Activated naive CD8-positive, alpha-beta T cell treated with anti-CD3 and anti-CD28 coated beads, Interleukin-2, amount 10 ng/mL, durations not matched to agents 7 days and 5 days (primary cell): Measurements from ENCODE around the gene CGRRF1. TPM values are rescaled to one million over a fixed set of nuclear protein-coding genes. Genes with fewer than 3 reads are reported as not detected.

ENCODE experiments used
- ATAC-seq: fragments of 150-1000 bp; cut with Tn5 transposase; one replicate; pipeline ENCODE4 v1.10.0; 2021; ENCODE audit warnings: low read depth, moderate library complexity
- POLR2A ChIA-PET: fragments of 350-600 bp; sonication (Branson Sonifier 250); formaldehyde crosslinking; loops from one replicate; lab custom pipeline; 2021; ENCODE audit warnings: antibody characterized with exemption; lab: Charles Lee
- DNase-seq: peaks from one replicate; pipeline ENCODE4 v3.0.0; 2021
- H3K27ac Mint-ChIP-seq: one replicate; pipeline ENCODE4 v1.8.0; 2022; ENCODE audit warnings: mild to moderate bottlenecking, mixed read lengths
- H3K27me3 Mint-ChIP-seq: one replicate; pipeline ENCODE4 v1.8.0; 2022; ENCODE audit warnings: mild to moderate bottlenecking, moderate library complexity, mixed read lengths
- H3K36me3 Mint-ChIP-seq: one replicate; pipeline ENCODE4 v1.8.0; 2021; ENCODE audit warnings: mild to moderate bottlenecking, mixed read lengths
- H3K4me1 Mint-ChIP-seq: one replicate; pipeline ENCODE4 v1.8.0; 2021; ENCODE audit warnings: mixed read lengths
- H3K4me3 Mint-ChIP-seq: one replicate; pipeline ENCODE4 v1.8.0; 2022; ENCODE audit warnings: mild to moderate bottlenecking, moderate library complexity, mixed read lengths
- H3K9me3 Mint-ChIP-seq: one replicate; pipeline ENCODE4 v1.8.0; 2021; ENCODE audit warnings: mixed read lengths
- total RNA-seq, 2 experiments: library from RNA; stranded (reverse); gene quantifications; one replicate each; pipeline ENCODE4 v1.2.3, GENCODE V29; 2021

Gene CGRRF1
- total RNA-seq, 2 experiments from 2014 or later = 14.7 to 17.3 TPM

DNA sequence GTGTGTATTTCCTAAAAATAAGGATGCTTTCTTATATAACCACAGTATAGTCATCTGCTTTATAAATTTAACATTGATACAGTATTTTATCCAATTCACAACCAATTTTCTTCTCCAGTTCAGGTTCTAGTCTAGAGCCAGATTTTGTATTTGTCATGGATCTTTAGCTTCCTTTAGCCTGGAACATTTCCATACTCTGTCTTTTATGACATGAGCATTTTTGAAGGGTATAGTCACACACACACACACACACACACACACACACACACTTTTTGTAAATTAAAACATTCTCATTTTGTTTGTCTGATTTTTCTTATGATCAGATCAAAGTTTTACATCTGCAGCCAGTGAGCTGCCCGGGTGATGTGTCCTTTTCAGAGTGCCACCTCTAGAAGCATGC lies 25.4 kb downstream of the CGRRF1 start:
- DNase-seq (no peak), ATAC-seq (no peak)
- Mint-ChIP-seq H3K4me1 (peaks cover 3% of the 10 kb centered on the region), H3K27me3 (no peaks in the 10 kb centered on the region), H3K9me3 (no peaks in the 10 kb centered on the region), H3K36me3 (peaks cover 11% of the 10 kb centered on the region), H3K27ac (no peak overlapping the region), H3K4me3 (no peak overlapping the region)
- POLR2A ChIA-PET = no interaction called here

DNA sequence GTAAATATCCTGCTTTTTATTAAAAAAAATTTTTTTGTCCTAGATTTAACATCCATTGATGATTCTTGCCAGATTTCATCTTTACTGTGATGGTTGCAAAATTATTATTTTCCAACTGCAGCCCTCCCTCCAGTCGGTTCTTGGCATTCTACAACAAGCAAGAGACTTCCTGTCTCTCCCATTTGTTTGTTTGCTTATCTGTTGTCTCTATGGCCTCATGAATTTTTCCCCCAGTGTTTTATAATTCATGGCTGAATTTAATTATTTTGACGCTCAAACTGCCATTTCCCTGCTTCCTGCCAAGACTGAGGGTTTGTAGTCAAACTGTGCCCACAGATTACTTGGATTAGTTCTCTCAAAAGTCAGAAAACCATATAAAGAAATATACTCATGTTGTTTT lies 25.9 kb downstream of the CGRRF1 start:
- Mint-ChIP-seq H3K27me3 (no peaks in the 10 kb centered on the region), H3K27ac (no peak overlapping the region), H3K9me3 (no peaks in the 10 kb centered on the region), H3K36me3 (peaks cover 11% of the 10 kb centered on the region), H3K4me3 (no peak overlapping the region), H3K4me1 (peaks cover 3% of the 10 kb centered on the region)
- POLR2A ChIA-PET = no interaction called here
- no peak for DNase-seq
- no peak for ATAC-seq

DNA sequence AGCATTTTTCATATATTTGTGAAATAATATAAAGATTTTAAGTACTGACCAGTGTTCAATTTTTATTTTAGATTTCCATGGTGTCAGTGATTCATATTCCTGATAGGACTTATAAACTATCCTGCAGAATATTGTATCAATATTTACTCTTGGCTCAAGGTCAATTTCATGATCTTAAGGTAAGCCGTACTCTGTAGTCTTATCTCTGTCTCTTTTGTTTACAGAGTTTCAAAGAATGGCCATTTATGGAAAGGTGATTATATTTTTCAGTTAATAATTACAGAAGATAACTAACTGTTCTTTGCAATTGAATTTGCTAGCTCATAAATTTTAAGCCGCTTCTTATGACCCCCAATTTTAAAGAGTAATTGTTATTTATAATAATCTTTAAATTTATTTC lies 27.9 kb downstream of the CGRRF1 start:
- Mint-ChIP-seq H3K4me3 (no peak overlapping the region), H3K36me3 (peaks cover 8% of the 10 kb centered on the region), H3K9me3 (no peaks in the 10 kb centered on the region), H3K4me1 (peaks cover 3% of the 10 kb centered on the region), H3K27ac (no peak overlapping the region), H3K27me3 (no peaks in the 10 kb centered on the region)
- ATAC-seq = no peak
- DNase-seq = no peak
- POLR2A ChIA-PET = no interaction called here

DNA sequence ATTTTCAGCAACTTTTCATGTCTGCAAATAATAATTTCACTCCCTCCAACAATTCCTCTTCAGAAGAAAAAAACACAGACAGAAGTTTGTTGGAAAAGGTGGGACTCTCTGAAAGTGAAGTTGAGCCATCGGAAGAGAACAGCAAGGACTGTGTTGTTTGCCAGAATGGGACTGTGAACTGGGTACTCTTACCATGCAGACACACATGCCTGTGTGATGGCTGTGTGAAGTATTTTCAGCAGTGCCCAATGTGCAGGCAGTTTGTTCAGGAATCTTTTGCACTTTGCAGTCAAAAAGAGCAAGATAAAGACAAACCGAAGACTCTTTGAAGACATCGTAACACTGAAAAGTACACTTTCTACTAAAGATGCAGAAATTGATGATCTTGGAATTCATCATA lies 28.3 kb downstream of the CGRRF1 start:
- POLR2A ChIA-PET = no interaction called here
- DNase-seq = no peak
- no peak for ATAC-seq
- Mint-ChIP-seq H3K4me3 (no peak overlapping the region), H3K36me3 (peaks cover 6% of the 10 kb centered on the region), H3K27me3 (no peaks in the 10 kb centered on the region), H3K27ac (no peak overlapping the region), H3K4me1 (no peaks in the 10 kb centered on the region), H3K9me3 (no peaks in the 10 kb centered on the region)

GRCh38 chr14:54547583-54547982 lies 37.9 kb downstream of the CGRRF1 start:
- no peaks in the 10 kb centered on the region for H3K36me3 Mint-ChIP-seq
- no peaks in the 10 kb centered on the region for H3K9me3 Mint-ChIP-seq
- H3K4me1 Mint-ChIP-seq = no peaks in the 10 kb centered on the region
- H3K27me3 Mint-ChIP-seq = peaks cover 11% of the 10 kb centered on the region
- ATAC-seq = no peak
- POLR2A ChIA-PET = interaction anchor here (0.7 kb wide), 2 partner anchors 40 to 196 kb away, joined by 3 to 5 read pairs; no protein-coding TSS in a partner anchor
- DNase-seq = no peak
- no peak overlapping the region for H3K27ac Mint-ChIP-seq
- no peak overlapping the region for H3K4me3 Mint-ChIP-seq

DNA sequence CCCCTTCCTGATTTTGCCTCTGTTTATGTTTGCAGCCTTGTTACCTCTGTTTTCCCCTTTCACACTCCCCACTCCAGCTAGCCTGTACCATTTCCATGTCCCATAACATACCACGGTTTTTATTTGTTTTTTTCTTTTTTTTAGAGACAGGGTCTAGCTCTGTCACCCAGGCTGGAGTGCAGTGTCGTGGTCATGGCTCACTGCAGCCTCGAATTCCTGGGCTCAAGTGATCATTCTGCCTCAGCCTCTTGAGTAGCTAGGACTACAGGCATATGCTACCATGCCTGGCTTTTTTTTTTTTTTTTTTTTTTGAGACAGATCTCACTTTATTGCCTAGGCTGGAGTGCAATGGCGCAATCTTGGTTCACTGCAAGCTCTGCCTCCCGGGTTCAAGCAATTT lies 38.8 kb downstream of the CGRRF1 start:
- no peak for DNase-seq
- no peaks in the 10 kb centered on the region for H3K36me3 Mint-ChIP-seq
- no peak for ATAC-seq
- H3K27ac Mint-ChIP-seq = no peak overlapping the region
- POLR2A ChIA-PET = no interaction called here
- H3K4me1 Mint-ChIP-seq = no peaks in the 10 kb centered on the region
- no peak overlapping the region for H3K4me3 Mint-ChIP-seq
- H3K9me3 Mint-ChIP-seq = no peaks in the 10 kb centered on the region
- H3K27me3 Mint-ChIP-seq = peaks cover 12% of the 10 kb centered on the region

DNA sequence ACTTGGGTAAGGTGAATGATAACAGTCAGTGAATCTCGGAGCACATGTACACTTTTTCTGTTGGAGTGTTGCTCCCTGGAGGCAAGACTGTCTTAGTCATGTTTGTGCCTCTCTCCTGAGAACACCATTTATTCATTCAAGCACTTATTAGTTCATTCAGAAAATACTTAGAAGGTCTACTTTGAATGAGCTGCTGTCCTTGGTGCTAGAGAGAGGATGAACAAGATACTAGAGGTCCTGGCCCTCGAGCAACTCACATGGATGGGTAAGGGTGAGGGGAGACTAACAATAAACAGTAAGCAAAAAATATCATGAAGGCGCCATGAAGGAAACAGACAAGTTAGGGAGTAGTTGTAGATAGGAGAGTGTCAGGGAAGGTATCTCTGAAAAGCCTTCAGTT lies 40.2 kb downstream of the CGRRF1 start:
- DNase-seq (no peak), ATAC-seq (no peak)
- Mint-ChIP-seq H3K4me3 (no peak overlapping the region), H3K27ac (no peak overlapping the region), H3K9me3 (no peaks in the 10 kb centered on the region), H3K4me1 (no peaks in the 10 kb centered on the region), H3K27me3 (peaks cover 14% of the 10 kb centered on the region), H3K36me3 (no peaks in the 10 kb centered on the region)
- POLR2A ChIA-PET = no interaction called here

GRCh38 chr14:54550514-54550913 lies 40.8 kb downstream of the CGRRF1 start:
- no peak overlapping the region for H3K4me3 Mint-ChIP-seq

GRCh38 chr14:54554401-54554800 lies 44.7 kb downstream of the CGRRF1 start:
- ATAC-seq (no peak), DNase-seq (no peak)
- no peak overlapping the region for H3K27ac Mint-ChIP-seq
- no peaks in the 10 kb centered on the region for H3K36me3 Mint-ChIP-seq
- H3K4me1 Mint-ChIP-seq = no peaks in the 10 kb centered on the region
- peaks cover 20% of the 10 kb centered on the region for H3K27me3 Mint-ChIP-seq
- POLR2A ChIA-PET = no interaction called here
- H3K9me3 Mint-ChIP-seq = no peaks in the 10 kb centered on the region
- H3K4me3 Mint-ChIP-seq = no peak overlapping the region

More at GRCh38 chr14:54550514-54550913, 40.8 kb downstream of the CGRRF1 start:
- DNase-seq (no peak), ATAC-seq (no peak)
- Mint-ChIP-seq H3K4me1 (no peaks in the 10 kb centered on the region), H3K9me3 (no peaks in the 10 kb centered on the region), H3K27ac (no peak overlapping the region), H3K27me3 (peaks cover 14% of the 10 kb centered on the region), H3K36me3 (no peaks in the 10 kb centered on the region)
- POLR2A ChIA-PET = no interaction called here

DNA sequence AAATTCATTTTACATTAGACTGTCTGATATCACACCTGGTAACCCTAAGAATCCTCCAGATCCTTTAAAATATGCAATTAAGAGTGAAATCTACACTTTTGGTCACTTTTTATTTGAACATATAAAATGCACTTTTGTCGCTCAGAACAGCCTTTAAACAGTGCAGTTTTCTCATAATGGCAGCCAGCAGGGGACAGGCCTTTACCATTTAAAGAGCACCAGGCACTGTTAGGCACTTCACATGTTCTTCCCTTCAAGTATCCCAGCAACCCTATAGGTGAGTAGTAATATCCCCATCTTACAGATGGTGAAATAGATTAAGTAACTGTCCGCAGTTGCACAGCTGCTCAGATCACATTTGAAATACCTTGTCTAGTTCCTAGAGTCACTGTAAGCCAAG lies 45.9 kb downstream of the CGRRF1 start:
- Mint-ChIP-seq H3K27me3 (peaks cover 28% of the 10 kb centered on the region), H3K4me1 (no peaks in the 10 kb centered on the region), H3K36me3 (no peaks in the 10 kb centered on the region), H3K9me3 (no peaks in the 10 kb centered on the region), H3K4me3 (no peak overlapping the region), H3K27ac (no peak overlapping the region)
- ATAC-seq (no peak), DNase-seq (no peak)
- POLR2A ChIA-PET = no interaction called here

- no peak overlapping the region for H3K27ac Mint-ChIP-seq
- ATAC-seq = no peak
- peaks cover 37% of the 10 kb centered on the region for H3K27me3 Mint-ChIP-seq
- H3K9me3 Mint-ChIP-seq = no peaks in the 10 kb centered on the region
- H3K4me1 Mint-ChIP-seq = no peaks in the 10 kb centered on the region
- H3K4me3 Mint-ChIP-seq = no peak overlapping the region
- no peaks in the 10 kb centered on the region for H3K36me3 Mint-ChIP-seq
- DNase-seq = no peak
- POLR2A ChIA-PET = no interaction called here
Measured at GRCh38 chr14:54556535-54556934, 46.8 kb downstream of the CGRRF1 start.

DNA sequence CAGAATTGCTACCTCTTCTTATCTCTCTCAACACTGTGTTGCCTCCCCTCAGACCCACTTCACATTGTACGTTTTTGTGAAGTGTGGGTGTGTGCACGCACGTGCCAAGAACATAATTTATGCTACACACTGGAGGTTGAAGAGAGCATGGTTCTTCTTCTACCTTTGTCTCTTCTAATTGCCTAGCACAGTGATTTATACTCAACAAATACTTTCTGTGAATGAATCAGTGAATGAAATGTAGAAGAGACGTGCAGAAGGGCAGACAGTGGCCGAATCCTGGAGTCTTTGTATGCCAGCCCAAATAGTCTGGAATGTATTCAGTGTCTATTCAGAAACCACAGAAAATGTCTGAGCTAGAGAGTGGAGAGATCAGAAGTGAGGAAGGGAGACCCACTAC lies 52.6 kb downstream of the CGRRF1 start:
- H3K36me3 Mint-ChIP-seq = no peaks in the 10 kb centered on the region
- POLR2A ChIA-PET = no interaction called here
- DNase-seq = no peak
- no peak for ATAC-seq
- H3K4me1 Mint-ChIP-seq = peaks cover 7% of the 10 kb centered on the region
- no peak overlapping the region for H3K27ac Mint-ChIP-seq
- H3K4me3 Mint-ChIP-seq = no peak overlapping the region
- no peaks in the 10 kb centered on the region for H3K9me3 Mint-ChIP-seq
- H3K27me3 Mint-ChIP-seq = peaks cover 54% of the 10 kb centered on the region

GRCh38 chr14:54564071-54564867 lies 54.6 kb downstream of the CGRRF1 start:
- Mint-ChIP-seq H3K9me3 (no peaks in the 10 kb centered on the region), H3K27me3 (peaks cover 49% of the 10 kb centered on the region), H3K4me3 (peak overlapping the region; percentile 87), H3K4me1 (peaks cover 11% of the 10 kb centered on the region), H3K36me3 (no peaks in the 10 kb centered on the region), H3K27ac (no peak overlapping the region)
- DNase-seq (no peak), ATAC-seq (no peak)
- POLR2A ChIA-PET = interaction anchor here (2.4 to 5.4 kb wide), 2 partner anchors 193 to 211 kb away, joined by 7 to 75 read pairs; no protein-coding TSS in a partner anchor
